Transverse colon (tissue), 4 donors: ENCODE data around the gene BMP8A.

Experiments used
- CTCF ChIP-seq, 5 experiments: fragments of 200-600 bp in 3 of 5; fragments of 450-650 bp in 2 of 5; sonication (generic) in 3 of 5; IDR thresholded peaks; 1 replicate in 2 of 5; 2 replicates in 3 of 5; pipeline ENCODE4 v1.5.1; 2016 to 2017; ENCODE audit warnings: antibody characterized with exemption in 5 of 5, inconsistent platforms in 3 of 5, mild to moderate bottlenecking in 2 of 5, moderate library complexity in 1 of 5
- POLR2A ChIP-seq: fragments of 450-650 bp; IDR thresholded peaks from one replicate; pipeline ENCODE4 v1.6.1; 2016; ENCODE audit warnings: antibody characterized with exemption, mild to moderate bottlenecking, moderate library complexity
- POLR2AphosphoS5 ChIP-seq, 3 donors: sonication (generic); formaldehyde crosslinking; IDR thresholded peaks; one replicate each; pipeline ENCODE4 v1.6.1; 2016; ENCODE audit warnings: antibody characterized with exemption in 3 of 3

- TF ChIP-seq POLR2A, result no peak
- TF ChIP-seq POLR2AphosphoS5 (IDR thresholded peaks at IDR 0.05), result no peak
- no peak for TF ChIP-seq CTCF (IDR thresholded peaks at IDR 0.05)
Observed at GRCh38 chr1:39567302-39567701, 75.9 kb downstream of the BMP8A start.
